Panc1 (cell line): Measurements from ENCODE around the gene USP30.

Experiments
- REST ChIP-seq, 2 experiments: IDR thresholded peaks; 2 replicates each; pipeline ENCODE4 v1.6.1; 2011 to 2012; ENCODE audit warnings: low read depth in 2 of 2, control low read depth in 1 of 2, low read length in 1 of 2, mild to moderate bottlenecking in 1 of 2, moderate library complexity in 1 of 2; ENCODE audit not compliant: insufficient read depth in 1 of 2
- TCF7L2 ChIP-seq: IDR thresholded peaks from 2 replicates; pipeline ENCODE4 v1.6.1; 2011; ENCODE audit warnings: mild to moderate bottlenecking, low read depth, low read length, inconsistent platforms
- TF ChIP-seq, protein P1 (sequence below): fragments of 450-650 bp; IDR thresholded peaks from 2 replicates; pipeline ENCODE4 v1.5.1; 2017; ENCODE audit warnings: mild to moderate bottlenecking

DNA sequence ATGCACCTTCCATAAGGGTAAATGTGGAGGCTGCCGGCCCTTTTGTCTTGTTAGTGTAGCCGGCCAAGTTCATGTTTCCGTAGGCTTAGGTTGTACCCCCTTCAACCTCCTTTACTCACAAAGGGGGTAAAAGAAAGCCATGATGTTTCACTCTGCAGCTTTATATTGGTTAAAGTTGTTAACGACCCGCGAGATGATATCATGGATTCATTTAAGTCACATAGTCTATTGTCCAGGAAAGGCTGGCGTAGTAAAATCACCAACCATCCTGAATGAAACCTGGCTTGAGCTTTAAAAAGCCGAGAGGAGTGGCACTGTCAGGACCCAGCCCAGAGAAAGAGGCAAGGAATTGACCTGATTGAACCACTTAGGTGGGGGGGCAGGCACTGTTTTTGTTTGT is 46.3 kb downstream of the USP30 start:
- TF ChIP-seq, protein P1, sequence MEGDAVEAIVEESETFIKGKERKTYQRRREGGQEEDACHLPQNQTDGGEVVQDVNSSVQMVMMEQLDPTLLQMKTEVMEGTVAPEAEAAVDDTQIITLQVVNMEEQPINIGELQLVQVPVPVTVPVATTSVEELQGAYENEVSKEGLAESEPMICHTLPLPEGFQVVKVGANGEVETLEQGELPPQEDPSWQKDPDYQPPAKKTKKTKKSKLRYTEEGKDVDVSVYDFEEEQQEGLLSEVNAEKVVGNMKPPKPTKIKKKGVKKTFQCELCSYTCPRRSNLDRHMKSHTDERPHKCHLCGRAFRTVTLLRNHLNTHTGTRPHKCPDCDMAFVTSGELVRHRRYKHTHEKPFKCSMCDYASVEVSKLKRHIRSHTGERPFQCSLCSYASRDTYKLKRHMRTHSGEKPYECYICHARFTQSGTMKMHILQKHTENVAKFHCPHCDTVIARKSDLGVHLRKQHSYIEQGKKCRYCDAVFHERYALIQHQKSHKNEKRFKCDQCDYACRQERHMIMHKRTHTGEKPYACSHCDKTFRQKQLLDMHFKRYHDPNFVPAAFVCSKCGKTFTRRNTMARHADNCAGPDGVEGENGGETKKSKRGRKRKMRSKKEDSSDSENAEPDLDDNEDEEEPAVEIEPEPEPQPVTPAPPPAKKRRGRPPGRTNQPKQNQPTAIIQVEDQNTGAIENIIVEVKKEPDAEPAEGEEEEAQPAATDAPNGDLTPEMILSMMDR = no peak
- TF ChIP-seq REST (IDR thresholded peaks at IDR 0.05; ENCODE audit: insufficient read depth in 1 of 2, low read depth in 2 of 2, low read length in 1 of 2) (no peak), TCF7L2 (no peak)
